SK-N-SH treated with all-trans-retinoic acid at 6 μM for 48 hours (cell line): ENCODE measurements around the gene ADGRB2.

Experiments
- ATAC-seq: fragments of 200-7000 bp; cut with Tn5 transposase; 3 replicates; pipeline ENCODE4 v1.9.1; 2020; ENCODE audit warnings: mild to moderate bottlenecking, moderate library complexity
- ARNTL ChIP-seq: fragments of 450-650 bp; formaldehyde crosslinking; IDR thresholded peaks from 2 replicates; pipeline ENCODE4 v1.5.0; 2020; ENCODE audit warnings: low read depth, mild to moderate bottlenecking, moderate library complexity, borderline replicate concordance
- BACH2 ChIP-seq: fragments of 250-450 bp; sonication (Bioruptor Pico); IDR thresholded peaks from 2 replicates; pipeline ENCODE4 v1.9.0; 2021; ENCODE audit warnings: mild to moderate bottlenecking, borderline replicate concordance
- CREB5 ChIP-seq: fragments of 250-450 bp; sonication (Bioruptor Pico); IDR thresholded peaks from 2 replicates; pipeline ENCODE4 v1.5.1; 2020; ENCODE audit warnings: low read depth, mild to moderate bottlenecking, moderate library complexity
- CSDC2 ChIP-seq: fragments of 250-450 bp; sonication (Bioruptor Pico); IDR thresholded peaks from 2 replicates; pipeline ENCODE4 v1.5.0; 2020; ENCODE audit warnings: mild to moderate bottlenecking, moderate library complexity
- CSRNP3 ChIP-seq: fragments of 250-450 bp; sonication (Bioruptor Pico); IDR thresholded peaks from 2 replicates; pipeline ENCODE4 v1.5.1; 2021; ENCODE audit warnings: mild to moderate bottlenecking, moderate library complexity
- ESRRG ChIP-seq: fragments of 250-450 bp; sonication (Bioruptor Pico); IDR thresholded peaks from 2 replicates; pipeline ENCODE4 v1.6.1; 2021; ENCODE audit warnings: mild to moderate bottlenecking
- GLIS3 ChIP-seq: fragments of 250-450 bp; sonication (Bioruptor Pico); IDR thresholded peaks from 2 replicates; pipeline ENCODE4 v1.5.0; 2020; ENCODE audit warnings: mild to moderate bottlenecking, moderate library complexity
- ISL1 ChIP-seq: fragments of 250-450 bp; sonication (Bioruptor Pico); IDR thresholded peaks from 2 replicates; pipeline ENCODE4 v2.1.2; 2022; ENCODE audit warnings: mild to moderate bottlenecking, moderate library complexity
- OSR1 ChIP-seq: fragments of 250-450 bp; sonication (Bioruptor Pico); IDR thresholded peaks from 2 replicates; pipeline ENCODE4 v1.8.0; 2022; ENCODE audit warnings: moderate library complexity, mild to moderate bottlenecking, inconsistent platforms
- PATZ1 ChIP-seq: fragments of 250-450 bp; sonication (Bioruptor Pico); IDR thresholded peaks from 2 replicates; pipeline ENCODE4 v1.8.0; 2020; ENCODE audit warnings: mild to moderate bottlenecking, moderate library complexity, borderline replicate concordance
- POU6F1 ChIP-seq: fragments of 250-450 bp; sonication (Bioruptor Pico); IDR thresholded peaks from 2 replicates; pipeline ENCODE4 v1.8.0; 2021; ENCODE audit warnings: low read depth, mild to moderate bottlenecking, moderate library complexity, borderline replicate concordance
- PPARA ChIP-seq: fragments of 250-450 bp; sonication (Bioruptor Pico); IDR thresholded peaks from 2 replicates; pipeline ENCODE4 v1.5.0; 2020; ENCODE audit warnings: mild to moderate bottlenecking, borderline replicate concordance
- RARB ChIP-seq: fragments of 250-450 bp; sonication (Bioruptor Pico); IDR thresholded peaks from 2 replicates; pipeline ENCODE4 v1.8.0; 2021; ENCODE audit warnings: mild to moderate bottlenecking, moderate library complexity
- SNAI2 ChIP-seq: fragments of 250-450 bp; sonication (Bioruptor Pico); IDR thresholded peaks from 2 replicates; pipeline ENCODE4 v1.5.0; 2020; ENCODE audit warnings: mild to moderate bottlenecking, moderate library complexity
- TCF4 ChIP-seq: fragments of 250-450 bp; sonication (Bioruptor Pico); IDR thresholded peaks from 2 replicates; pipeline ENCODE4 v1.8.0; 2021; ENCODE audit warnings: mild to moderate bottlenecking, moderate library complexity, borderline replicate concordance
- TOX ChIP-seq: fragments of 250-450 bp; sonication (Bioruptor Pico); IDR thresholded peaks from 2 replicates; pipeline ENCODE4 v1.8.0; 2021; ENCODE audit warnings: mild to moderate bottlenecking, moderate library complexity, borderline replicate concordance
- TSHZ2 ChIP-seq: fragments of 250-450 bp; sonication (Bioruptor Pico); IDR thresholded peaks from 2 replicates; pipeline ENCODE4 v1.5.0; 2020; ENCODE audit warnings: mild to moderate bottlenecking, moderate library complexity
- ZC3H10 ChIP-seq: fragments of 250-450 bp; sonication (Bioruptor Pico); IDR thresholded peaks from 2 replicates; pipeline ENCODE4 v1.5.1; 2021; ENCODE audit warnings: mild to moderate bottlenecking, moderate library complexity
- ZFP3 ChIP-seq: fragments of 250-450 bp; sonication (Bioruptor Pico); IDR thresholded peaks from 2 replicates; pipeline ENCODE4 v1.5.0; 2020; ENCODE audit warnings: mild to moderate bottlenecking, moderate library complexity
- ZFP30 ChIP-seq: fragments of 450-650 bp; formaldehyde crosslinking; IDR thresholded peaks from 2 replicates; pipeline ENCODE4 v1.5.0; 2022; ENCODE audit warnings: mild to moderate bottlenecking, moderate library complexity
- ZNF565 ChIP-seq: fragments of 450-650 bp; formaldehyde crosslinking; conservative IDR thresholded peaks from 2 replicates; pipeline ENCODE4 v1.5.0; 2020; ENCODE audit warnings: low read depth, mild to moderate bottlenecking, moderate library complexity
- ZNF70 ChIP-seq: fragments of 450-650 bp; formaldehyde crosslinking; IDR thresholded peaks from 2 replicates; pipeline ENCODE4 v1.5.0; 2020; ENCODE audit warnings: mild to moderate bottlenecking, moderate library complexity
- ZNF8 ChIP-seq: fragments of 450-650 bp; formaldehyde crosslinking; IDR thresholded peaks from 2 replicates; pipeline ENCODE4 v1.5.0; 2020; ENCODE audit warnings: mild to moderate bottlenecking, moderate library complexity

The ADGRB2 gene

GRCh38 chr1:31760471-31761470 is 3.4 kb downstream of the ADGRB2 start:
- TF ChIP-seq TOX (no peak), SNAI2 (CRISPR knock-in tag) (no peak), PATZ1 (no peak), ZNF565 (CRISPR knock-in tag) (no peak), CSDC2 (CRISPR knock-in tag) (no peak), RARB (CRISPR knock-in tag) (no peak), GLIS3 (no peak), ZC3H10 (no peak), OSR1 (CRISPR knock-in tag) (no peak), ZFP30 (no peak)
- ATAC-seq, result peak; percentile 45

- TF ChIP-seq ZC3H10 (no peak), POU6F1 (no peak), ZNF565 (CRISPR knock-in tag) (no peak), SNAI2 (CRISPR knock-in tag) (no peak), ARNTL (CRISPR knock-in tag) (no peak), ZFP30 (no peak), CSRNP3 (CRISPR knock-in tag) (no peak), PPARA (CRISPR knock-in tag) (no peak), CSDC2 (CRISPR knock-in tag) (no peak), ZFP3 (CRISPR knock-in tag) (no peak), TOX (no peak), ZNF70 (no peak), RARB (CRISPR knock-in tag) (no peak), TCF4 (CRISPR knock-in tag) (no peak), BACH2 (CRISPR knock-in tag) (no peak), CREB5 (no peak), ZNF8 (CRISPR knock-in tag) (no peak), GLIS3 (no peak)
Observed at GRCh38 chr1:31759298-31760023, 4.7 kb downstream of the ADGRB2 start.

GRCh38 chr1:31758823-31759222 is 5.3 kb downstream of the ADGRB2 start:
- no peak for ATAC-seq
- TF ChIP-seq TCF4 (CRISPR knock-in tag), result no peak
- TF ChIP-seq ISL1 (CRISPR knock-in tag), result no peak
- no peak for TF ChIP-seq CSDC2 (CRISPR knock-in tag)
- no peak for TF ChIP-seq CREB5
- no peak for TF ChIP-seq RARB (CRISPR knock-in tag)
- no peak for TF ChIP-seq ZNF8 (CRISPR knock-in tag)
- TF ChIP-seq PATZ1, result no peak
- TF ChIP-seq TOX, result no peak
- TF ChIP-seq ZFP3 (CRISPR knock-in tag), result no peak
- TF ChIP-seq SNAI2 (CRISPR knock-in tag), result no peak
- TF ChIP-seq ZNF70, result no peak
- no peak for TF ChIP-seq TSHZ2
- TF ChIP-seq PPARA (CRISPR knock-in tag), result no peak
- TF ChIP-seq ZC3H10, result no peak
- TF ChIP-seq ESRRG (CRISPR knock-in tag), result no peak
- TF ChIP-seq ZNF565 (CRISPR knock-in tag), result no peak

More at GRCh38 chr1:31759298-31760023, 4.7 kb downstream of the ADGRB2 start:
- ATAC-seq, result no peak
